NB4 (cell line): ENCODE data around the gene BRICD5.

Experiments
- DNase-seq: peaks from one replicate; pipeline ENCODE4 v3.0.0; 2010; ENCODE audit warnings: low read depth
- H3K4me3 ChIP-seq: one replicate; pipeline ENCODE4 v1.5.1; 2011; ENCODE audit warnings: mild to moderate bottlenecking, low read depth, low read length, moderate library complexity
- CTCF ChIP-seq: IDR thresholded peaks from one replicate; pipeline ENCODE4 v1.5.1; 2012; ENCODE audit warnings: low read depth, low read length
- MAX ChIP-seq: IDR thresholded peaks from 2 replicates; pipeline ENCODE4 v1.6.1; 2011; ENCODE audit warnings: low read depth, low read length
- MYC ChIP-seq: IDR thresholded peaks from 2 replicates; pipeline ENCODE4 v1.6.1; 2011; ENCODE audit warnings: low read depth, low read length
- POLR2A ChIP-seq: IDR thresholded peaks from 2 replicates; pipeline ENCODE4 v1.6.1; 2011; ENCODE audit warnings: mild to moderate bottlenecking; ENCODE audit not compliant: insufficient read length; ENCODE audit errors: extremely low read depth

BRICD5 gene

GRCh38 chr16:2190002-2190658 is 20.5 kb downstream of the BRICD5 start:
- no peak for TF ChIP-seq MAX
- TF ChIP-seq MYC, result no peak
- TF ChIP-seq POLR2A, result no peak
- H3K4me3 ChIP-seq, result no peak overlapping the region
- no peak for DNase-seq

GRCh38 chr16:2189252-2189893 is 21.3 kb downstream of the BRICD5 start:
- TF ChIP-seq POLR2A, result no peak
- H3K4me3 ChIP-seq, result no peak overlapping the region
- no peak for DNase-seq

GRCh38 chr16:2188395-2188794 is 22.3 kb downstream of the BRICD5 start:
- no peak for DNase-seq
- TF ChIP-seq CTCF (no peak), MYC (no peak)
- no peak overlapping the region for H3K4me3 ChIP-seq

GRCh38 chr16:2187212-2187611 is 23.5 kb downstream of the BRICD5 start:
- TF ChIP-seq MYC, result no peak
- TF ChIP-seq MAX, result no peak
- TF ChIP-seq POLR2A, result no peak
- no peak for TF ChIP-seq CTCF
- DNase-seq, result no peak
- H3K4me3 ChIP-seq, result no peak overlapping the region

GRCh38 chr16:2186505-2186904 is 24.2 kb downstream of the BRICD5 start:
- no peak for DNase-seq
- H3K4me3 ChIP-seq, result no peak overlapping the region
- TF ChIP-seq MAX (no peak), MYC (no peak), POLR2A (no peak), CTCF (no peak)

GRCh38 chr16:2186064-2186463 is 24.6 kb downstream of the BRICD5 start:
- H3K4me3 ChIP-seq, result no peak overlapping the region
- DNase-seq, result no peak
- TF ChIP-seq POLR2A (no peak), MAX (no peak), CTCF (no peak), MYC (no peak)

GRCh38 chr16:2184962-2185361 is 25.7 kb downstream of the BRICD5 start:
- no peak for DNase-seq
- no peak overlapping the region for H3K4me3 ChIP-seq
- TF ChIP-seq MYC, result no peak
- no peak for TF ChIP-seq POLR2A
- no peak for TF ChIP-seq CTCF
- TF ChIP-seq MAX, result no peak
